Activated T-cell treated with anti-CD3 and anti-CD28 coated beads for 4 hours (primary cell): Measurements from ENCODE around the gene ELL2.

Source experiments
- DNase-seq: peaks from one replicate; pipeline ENCODE4 v3.0.0-alpha.2; 2020

The ELL2 gene

GRCh38 chr5:95956021-95956899, 5.4 kb downstream of the ELL2 start:
- no peak for DNase-seq

- DNase-seq = no peak
Measured at GRCh38 chr5:95954716-95955115, 6.9 kb downstream of the ELL2 start.

GRCh38 chr5:95953021-95953702, 8.5 kb downstream of the ELL2 start:
- no peak for DNase-seq

GRCh38 chr5:95951916-95952315, 9.7 kb downstream of the ELL2 start:
- DNase-seq = no peak

- no peak for DNase-seq
Measured at GRCh38 chr5:95949810-95950209, 11.8 kb downstream of the ELL2 start.

- no peak for DNase-seq
Measured at GRCh38 chr5:95948631-95949030, 13.0 kb downstream of the ELL2 start.

GRCh38 chr5:95946451-95946850, 15.2 kb downstream of the ELL2 start:
- no peak for DNase-seq

- no peak for DNase-seq
Measured at GRCh38 chr5:95942968-95943367, 18.7 kb downstream of the ELL2 start.

GRCh38 chr5:95942414-95942813, 19.2 kb downstream of the ELL2 start:
- DNase-seq = no peak

- DNase-seq = no peak
Measured at GRCh38 chr5:95941756-95942155, 19.9 kb downstream of the ELL2 start.

GRCh38 chr5:95940758-95941682, 20.6 kb downstream of the ELL2 start:
- no peak for DNase-seq

GRCh38 chr5:95939465-95939864, 22.2 kb downstream of the ELL2 start:
- DNase-seq = no peak

GRCh38 chr5:95938766-95939165, 22.9 kb downstream of the ELL2 start:
- no peak for DNase-seq

GRCh38 chr5:95938347-95938746, 23.3 kb downstream of the ELL2 start:
- no peak for DNase-seq

- DNase-seq = no peak
Measured at GRCh38 chr5:95937607-95938152, 24.0 kb downstream of the ELL2 start.

- DNase-seq = no peak
Measured at GRCh38 chr5:95936812-95937397, 24.7 kb downstream of the ELL2 start.

- DNase-seq = no peak
Measured at GRCh38 chr5:95935553-95936100, 26.0 kb downstream of the ELL2 start.

GRCh38 chr5:95934207-95934804, 27.3 kb downstream of the ELL2 start:
- DNase-seq = no peak

- no peak for DNase-seq
Measured at GRCh38 chr5:95932941-95933340, 28.7 kb downstream of the ELL2 start.

- no peak for DNase-seq
Measured at GRCh38 chr5:95931079-95931833, 30.4 kb downstream of the ELL2 start.
